ENCODE data around the gene DBF4B. TPM values are rescaled to one million over a fixed set of nuclear protein-coding genes. Genes with fewer than 3 reads are reported as not detected.

Gene DBF4B
- total and polyA plus RNA-seq, 2 of the 13 experiments (the other 11 are each of a cell fraction or from before 2014, with no cell fraction given), result 11.7 to 13.2 TPM

- no peak for TF ChIP-seq JARID2 (CRISPR knock-in tag; IDR thresholded peaks at IDR 0.05; ENCODE audit: insufficient replicate concordance)
- TF ChIP-seq SOX6 (IDR thresholded peaks at IDR 0.05), result no peak
- peak; percentile 44; the same call in 1 of the 2 replicates for TF ChIP-seq SOX6 (CRISPR knock-in tag; IDR thresholded peaks at IDR 0.05)
- no peak for TF ChIP-seq RFX1 (IDR thresholded peaks at IDR 0.05)
- TF ChIP-seq ZNF446 (CRISPR knock-in tag; IDR thresholded peaks at IDR 0.05), result no peak
- peak; percentile 79; the same call in 1 of the 2 replicates for TF ChIP-seq NCOA1 (CRISPR knock-in tag; IDR thresholded peaks at IDR 0.05)
- TF ChIP-seq ZBTB8A (CRISPR knock-in tag; IDR thresholded peaks at IDR 0.05; ENCODE audit: borderline replicate concordance, low read depth), result no peak
- TF ChIP-seq FUBP1 (CRISPR knock-in tag; IDR thresholded peaks at IDR 0.05; ENCODE audit: borderline replicate concordance), result no peak
- 0 out of 2 replicates have a peak, but pooled peaks have one; percentile 61 for TF ChIP-seq ZZZ3 (CRISPR knock-in tag; IDR thresholded peaks at IDR 0.05; ENCODE audit: borderline replicate concordance)
- no peak for TF ChIP-seq MBD4 (IDR thresholded peaks at IDR 0.05; ENCODE audit: borderline replicate concordance, low read length)
- no peak for TF ChIP-seq DNMT1 (CRISPR knock-in tag; IDR thresholded peaks at IDR 0.05)
- no peak for TF ChIP-seq CERS6 (CRISPR knock-in tag; IDR thresholded peaks at IDR 0.05)
- TF ChIP-seq IRF1 (CRISPR knock-in tag; IDR thresholded peaks at IDR 0.05; ENCODE audit: low read depth), result no peak
- TF ChIP-seq MXD4 (CRISPR knock-in tag; IDR thresholded peaks at IDR 0.05), result no peak
- no peak for TF ChIP-seq MATR3 (CRISPR knock-in tag; IDR thresholded peaks at IDR 0.05)
- TF ChIP-seq ARID2 (CRISPR knock-in tag; IDR thresholded peaks at IDR 0.05; ENCODE audit: borderline replicate concordance), result no peak
- no peak for TF ChIP-seq ATAD3A (CRISPR knock-in tag; IDR thresholded peaks at IDR 0.05)
- no peak for TF ChIP-seq ZHX1 (CRISPR knock-in tag; IDR thresholded peaks at IDR 0.05; ENCODE audit: low read depth)
- no peak for TF ChIP-seq KLF16 (CRISPR knock-in tag; IDR thresholded peaks at IDR 0.05)
- TF ChIP-seq ARHGAP35 (CRISPR knock-in tag; IDR thresholded peaks at IDR 0.05; ENCODE audit: borderline replicate concordance), result no peak
Observed at GRCh38 chr17:44769647-44770084, 61.2 kb downstream of the DBF4B start (continued).

All from HepG2 (cell line).